NCI-H146 (cell line): ENCODE results near the gene CYP4A11.
"Not testable (repeated sequence)": the region's sequence is repeated elsewhere in the genome, so short reads cannot be mapped to it uniquely, and the experiment has no call there.

Experiments used
- DNase-seq: peaks from one replicate; lab custom pipeline; 2025; lab: John Stamatoyannopoulos, UW

CYP4A11 gene

DNA sequence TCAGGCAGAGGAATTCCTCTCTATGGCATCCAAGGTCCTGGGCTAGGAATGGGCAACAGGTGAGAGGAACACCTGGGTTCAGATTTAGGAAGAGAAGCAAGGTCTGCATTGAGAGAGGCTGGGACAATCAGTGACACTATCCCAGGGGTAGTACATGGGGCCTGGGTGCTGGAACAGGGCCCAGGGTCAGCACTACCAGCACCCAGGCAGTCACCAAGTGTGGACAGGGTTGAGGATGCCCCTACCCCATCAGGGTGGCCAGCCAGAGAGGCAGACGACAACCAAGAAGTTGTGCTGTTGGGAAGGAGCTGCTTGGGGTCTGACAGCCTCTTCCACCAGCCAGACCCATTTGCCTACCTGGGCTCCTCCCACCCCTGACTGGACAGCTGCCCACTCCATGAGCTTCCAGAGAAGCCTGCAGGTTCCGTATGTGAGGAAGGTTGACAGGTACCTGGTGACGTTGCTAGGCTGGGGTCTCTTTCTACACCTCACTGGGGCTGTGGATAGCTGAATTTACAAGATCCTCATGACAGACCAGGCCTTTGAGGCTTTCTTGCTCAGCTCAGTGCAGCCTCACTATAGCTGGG lies 13.9 kb downstream of the CYP4A11 start:
- DNase-seq, result no peak

DNA sequence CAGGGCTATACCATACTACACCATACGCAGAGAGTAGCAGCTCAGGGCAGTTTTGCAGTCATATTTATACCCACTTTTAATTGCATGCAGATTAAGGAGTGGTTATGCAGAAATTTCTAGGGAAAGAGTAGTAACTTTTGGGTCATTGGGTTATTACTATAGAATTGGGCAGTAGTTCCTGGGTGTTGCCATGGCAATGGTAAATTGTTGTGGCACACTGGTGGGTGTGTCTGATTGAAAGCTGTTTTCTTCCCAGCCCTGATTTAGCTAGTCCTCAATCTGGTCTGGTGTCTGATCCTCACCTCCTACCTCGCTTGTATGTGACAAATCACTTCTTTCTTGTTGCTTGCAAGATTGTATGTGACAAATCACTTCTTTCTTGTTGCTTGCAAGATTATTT lies 30.5 kb downstream of the CYP4A11 start:
- no peak for DNase-seq

DNA sequence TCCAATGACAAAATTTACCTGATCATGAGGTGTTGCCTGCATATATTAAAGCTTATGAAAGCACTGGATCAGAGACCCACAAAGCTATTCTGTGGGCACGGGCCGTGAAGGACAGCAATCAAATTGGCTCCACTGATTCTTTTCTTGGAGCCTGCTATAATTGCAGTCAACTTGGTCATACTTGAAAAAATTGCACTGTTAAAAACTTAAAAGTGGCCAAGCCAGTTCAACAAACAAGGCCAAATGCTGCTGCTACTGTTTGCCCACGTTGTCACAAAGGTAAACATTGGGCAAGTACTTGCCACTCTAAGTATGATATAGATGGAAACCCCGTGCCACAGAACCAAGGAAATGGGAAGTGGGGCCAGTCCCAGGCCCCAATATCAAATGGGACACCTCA lies 37.8 kb downstream of the CYP4A11 start:
- no peak for DNase-seq

DNA sequence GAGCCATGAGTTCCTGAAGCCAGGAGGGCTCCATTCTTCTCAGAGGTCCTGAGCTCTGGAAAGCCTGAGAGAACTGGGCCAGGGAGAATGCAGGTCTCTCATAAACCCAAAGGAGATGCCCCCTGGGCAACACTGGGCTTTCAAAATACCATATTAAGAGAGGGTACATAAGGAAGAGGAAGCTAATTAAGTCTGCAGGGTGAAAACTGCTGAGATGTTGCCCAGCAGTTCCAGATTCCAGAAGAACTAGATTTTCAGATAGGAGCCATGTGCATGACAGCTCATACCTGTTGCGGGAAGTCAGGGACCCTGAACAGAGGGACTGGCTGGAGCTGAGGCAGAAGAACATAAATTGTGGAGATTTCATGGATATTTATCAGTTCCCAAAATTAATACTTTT lies 40.9 kb downstream of the CYP4A11 start:
- no peak for DNase-seq

DNA sequence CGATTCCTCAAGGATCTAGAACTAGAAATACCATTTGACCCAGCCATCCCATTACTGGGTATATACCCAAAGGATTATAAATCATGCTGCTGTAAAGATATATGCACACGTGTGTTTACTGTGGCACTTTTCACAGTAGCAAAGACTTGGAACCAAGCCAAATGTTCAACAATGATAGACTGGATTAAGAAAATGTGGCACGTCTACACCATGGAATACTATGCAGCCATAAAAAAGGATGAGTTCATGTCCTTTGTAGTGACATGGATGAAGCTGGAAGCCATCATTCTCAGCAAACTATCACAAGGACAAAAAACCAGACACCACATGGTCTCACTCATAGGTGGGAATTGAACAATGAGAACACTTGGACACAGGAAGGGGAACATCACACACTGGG lies 59.6 kb downstream of the CYP4A11 start:
- not testable (repeated sequence) for DNase-seq
